GM21515 (cell line): ENCODE data around the gene ZDHHC7.
"Not testable (repeated sequence)": the region's sequence is repeated elsewhere in the genome, so short reads cannot be mapped to it uniquely, and the experiment has no call there.

ENCODE experiments used
- ATAC-seq: cut with Tn5 transposase; IDR thresholded peaks from one replicate; pipeline ENCODE4 v1.9.1; 2021; ENCODE audit not compliant: unreplicated experiment

Gene ZDHHC7

DNA sequence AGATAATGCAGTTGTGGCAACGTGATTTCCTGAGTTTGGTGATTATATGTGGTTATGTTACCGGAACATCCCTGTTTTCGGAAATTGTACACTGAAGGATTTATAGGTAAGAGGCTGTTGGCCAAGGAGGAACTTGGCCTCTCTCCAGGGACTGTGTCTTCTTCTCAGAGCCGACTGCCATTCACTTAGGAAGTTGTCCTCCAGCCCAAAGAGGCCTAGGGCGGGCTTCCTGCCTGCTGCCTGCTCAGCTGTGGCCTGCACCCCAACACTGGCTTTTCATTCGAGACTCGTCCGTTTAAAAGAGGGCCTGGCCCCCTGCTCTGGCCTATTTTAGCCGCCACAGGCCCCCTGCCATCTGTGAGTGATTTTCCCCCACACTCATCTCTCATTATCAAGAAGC is 64.3 kb downstream of the ZDHHC7 start:
- no peak for ATAC-seq

DNA sequence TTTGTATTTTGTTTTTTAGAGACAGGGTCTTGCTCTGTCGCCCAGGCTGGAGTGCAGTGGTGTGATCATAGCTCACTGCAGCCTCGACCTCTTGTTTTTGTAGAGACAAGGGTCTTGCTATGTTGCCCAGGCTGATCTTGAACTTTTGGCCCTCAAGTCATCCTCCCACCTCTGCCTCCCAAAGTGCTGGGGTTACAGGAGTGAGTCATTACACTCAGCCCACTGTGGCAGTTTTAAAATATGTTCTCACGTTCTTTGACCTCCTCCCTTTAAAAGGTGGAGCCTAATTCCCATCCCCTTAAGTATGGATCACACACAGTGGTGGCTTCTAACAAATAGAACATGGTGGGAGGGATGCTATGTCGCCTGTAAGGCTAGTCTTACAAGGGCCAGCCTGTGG is 67.7 kb downstream of the ZDHHC7 start:
- ATAC-seq = no peak

DNA sequence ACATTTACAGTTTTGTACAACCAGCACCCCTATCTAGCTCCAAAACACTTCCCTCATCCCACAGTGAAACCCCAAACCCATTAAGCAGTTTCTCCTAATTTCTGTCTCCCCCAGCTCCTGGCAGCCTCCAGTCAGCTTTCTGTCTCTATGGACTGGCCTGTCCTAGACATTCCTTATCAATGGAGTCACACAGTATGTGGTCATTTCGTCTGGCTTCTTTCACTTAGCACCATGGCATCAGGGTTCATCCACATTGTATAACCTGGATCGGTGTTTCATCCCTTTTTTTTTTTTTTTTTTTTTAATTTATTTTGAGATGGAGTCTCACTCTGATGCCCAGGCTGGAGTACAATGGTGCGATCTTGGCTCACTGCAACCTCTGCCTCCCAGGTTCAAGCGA is 68.5 kb downstream of the ZDHHC7 start:
- ATAC-seq = no peak

DNA sequence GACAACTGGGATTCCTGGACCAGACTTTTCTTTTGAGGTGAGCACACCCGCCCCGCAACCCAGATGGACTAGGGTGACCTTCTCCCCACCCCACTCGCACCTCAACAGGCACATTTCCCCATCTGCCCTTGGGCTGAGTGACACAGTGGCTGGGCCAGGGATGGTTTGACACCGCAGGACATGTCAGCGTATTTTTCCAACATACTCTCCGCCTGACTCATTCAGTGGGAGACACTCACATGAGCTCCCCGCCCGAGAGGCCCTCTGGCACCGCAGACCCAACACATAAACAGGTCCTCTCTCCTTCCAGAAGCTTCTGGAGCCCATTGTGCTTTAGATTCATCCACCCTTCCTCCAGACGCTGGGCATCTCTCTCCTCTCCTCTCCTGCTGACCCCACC is 69.4 kb downstream of the ZDHHC7 start:
- no peak for ATAC-seq

DNA sequence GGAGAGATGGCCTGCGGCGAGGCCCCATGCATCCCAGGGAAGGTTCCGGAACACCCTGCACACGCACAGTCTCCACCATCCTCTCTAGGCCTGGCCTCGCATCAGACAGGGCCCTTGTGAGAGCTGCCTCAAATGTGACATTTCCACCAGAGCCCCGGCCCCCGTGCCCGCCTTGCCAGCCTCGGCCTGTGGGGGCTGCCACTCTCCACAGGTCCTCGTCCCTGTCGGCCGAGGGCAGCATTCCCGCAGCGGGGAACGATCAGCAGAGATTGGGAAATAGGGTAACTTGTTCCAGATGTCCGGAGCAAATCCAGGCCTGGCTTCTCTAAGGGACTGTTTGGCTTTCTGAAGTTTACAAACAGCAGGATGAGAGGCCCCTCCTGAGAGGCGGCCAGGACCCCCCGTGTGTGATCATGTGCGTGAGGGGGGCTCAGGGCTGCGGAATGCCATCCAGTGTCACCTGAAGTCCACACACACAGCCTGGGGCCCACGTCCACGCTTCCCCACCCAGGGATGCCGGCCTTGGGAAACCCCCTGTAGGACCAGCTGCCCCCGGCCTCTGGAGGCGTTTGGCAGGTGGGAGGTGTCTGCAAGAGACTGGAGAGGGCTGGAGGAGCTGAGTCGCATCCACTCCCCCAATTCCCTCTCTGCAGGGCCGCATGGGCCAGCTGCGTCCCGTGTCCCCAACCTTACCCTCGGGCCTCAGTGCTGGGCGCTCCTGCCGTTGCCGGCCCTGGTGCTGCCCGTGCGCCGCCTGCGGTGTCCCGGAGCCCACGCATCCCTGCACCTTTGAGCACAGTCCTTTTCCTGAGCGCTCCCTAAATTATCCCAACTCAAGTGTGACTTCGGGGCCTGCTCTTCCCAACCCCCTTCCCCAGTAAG is 70.4 kb downstream of the ZDHHC7 start:
- ATAC-seq = no peak

DNA sequence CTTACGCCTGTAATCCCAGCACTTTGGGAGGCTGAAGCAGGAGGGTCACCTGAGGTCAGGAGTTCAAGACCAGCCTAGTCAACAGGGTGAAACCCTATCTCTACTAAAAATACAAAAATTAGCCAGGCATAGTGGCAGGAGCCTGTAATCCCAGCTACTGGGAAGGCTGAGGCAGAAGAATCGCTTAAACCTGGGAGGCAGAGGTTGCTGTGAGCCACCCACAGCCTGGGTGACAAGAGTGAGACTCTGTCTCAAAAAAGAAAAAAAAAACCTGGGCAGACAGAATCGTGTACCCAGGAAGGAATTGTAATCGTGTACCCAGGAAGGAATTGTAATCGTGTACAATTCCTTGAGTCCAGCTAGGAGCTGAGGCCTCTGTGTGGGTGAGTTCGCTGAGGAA is 72.7 kb downstream of the ZDHHC7 start:
- ATAC-seq = not testable (repeated sequence)

DNA sequence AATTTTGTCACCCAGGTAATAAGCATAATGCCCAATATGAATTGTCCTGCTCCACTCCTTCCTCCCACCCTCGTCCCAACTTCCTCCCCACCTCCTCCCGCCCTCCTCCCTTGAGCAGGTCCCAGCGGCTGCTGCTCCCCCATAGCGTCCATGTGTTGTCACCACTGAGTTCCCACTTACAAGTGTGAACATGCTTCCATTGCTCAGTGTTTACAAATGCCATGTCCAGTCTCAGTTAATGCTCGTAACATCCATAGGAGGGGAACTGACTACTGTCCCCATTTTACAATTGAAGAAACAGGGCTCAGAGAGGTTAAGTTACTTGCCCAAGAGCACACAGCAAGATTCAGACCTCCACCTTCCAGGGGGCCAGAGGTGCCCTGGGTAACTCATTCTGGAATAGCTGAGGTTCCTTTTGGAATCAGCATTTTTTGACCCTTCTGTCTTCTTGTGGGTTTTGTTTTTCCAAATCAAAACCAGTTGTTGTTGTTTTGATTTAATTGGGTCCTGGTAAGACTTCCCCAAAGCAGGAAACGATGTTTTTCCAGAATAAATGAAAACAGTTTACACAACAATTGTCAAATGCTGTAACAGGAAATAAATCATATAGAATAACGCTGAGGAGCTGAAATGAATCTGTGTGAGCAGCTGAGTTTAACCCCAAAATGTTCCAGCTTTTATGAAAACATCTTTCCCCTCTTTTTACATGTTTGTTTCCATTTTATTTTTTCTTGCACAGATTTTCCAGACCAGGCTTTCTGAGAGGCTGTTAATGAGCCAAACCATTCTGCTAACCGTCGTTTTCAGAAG is 73.9 kb downstream of the ZDHHC7 start:
- ATAC-seq = no peak

DNA sequence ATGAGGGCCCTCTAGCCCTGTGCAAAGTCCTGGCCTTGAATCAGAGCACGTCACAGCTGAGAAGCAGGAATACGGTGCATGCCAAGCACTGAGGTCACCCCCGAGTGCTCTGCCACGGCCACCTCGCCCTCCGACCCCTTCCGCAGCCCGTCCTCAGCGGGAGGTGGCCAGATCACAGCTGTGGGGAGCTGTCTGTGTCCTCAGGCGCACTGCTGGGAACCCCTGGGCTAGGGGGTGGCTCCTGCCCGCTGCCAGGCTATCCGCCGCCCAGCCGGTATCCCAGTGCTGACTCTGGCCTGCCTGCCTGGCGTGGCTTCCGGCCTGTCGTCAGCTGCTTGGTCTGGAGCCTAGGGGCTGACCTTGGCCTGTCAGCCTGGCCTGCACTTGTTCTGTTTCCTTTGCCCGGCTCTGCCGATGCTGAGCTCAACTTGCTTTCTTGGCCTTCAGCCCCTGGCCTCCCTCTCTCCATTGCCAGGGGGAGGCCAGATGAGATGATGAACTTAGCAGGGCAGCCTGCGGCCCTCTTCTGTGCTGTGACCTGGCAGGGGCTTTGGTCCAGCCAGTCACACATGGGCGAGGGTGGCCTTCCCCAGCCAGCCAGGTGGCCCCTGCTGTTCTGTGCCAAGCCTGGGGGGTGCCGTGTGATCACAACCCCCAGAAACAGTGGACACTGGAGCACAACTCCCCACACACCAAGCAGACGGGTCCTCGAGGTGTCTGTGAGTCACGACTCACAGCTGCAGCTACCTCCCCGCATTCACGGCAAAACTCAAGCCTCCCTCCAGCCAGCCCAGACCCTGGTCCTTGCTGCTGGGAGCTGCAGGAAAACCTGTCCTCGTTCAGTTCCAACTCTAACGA is 77.3 kb downstream of the ZDHHC7 start:
- ATAC-seq = no peak

DNA sequence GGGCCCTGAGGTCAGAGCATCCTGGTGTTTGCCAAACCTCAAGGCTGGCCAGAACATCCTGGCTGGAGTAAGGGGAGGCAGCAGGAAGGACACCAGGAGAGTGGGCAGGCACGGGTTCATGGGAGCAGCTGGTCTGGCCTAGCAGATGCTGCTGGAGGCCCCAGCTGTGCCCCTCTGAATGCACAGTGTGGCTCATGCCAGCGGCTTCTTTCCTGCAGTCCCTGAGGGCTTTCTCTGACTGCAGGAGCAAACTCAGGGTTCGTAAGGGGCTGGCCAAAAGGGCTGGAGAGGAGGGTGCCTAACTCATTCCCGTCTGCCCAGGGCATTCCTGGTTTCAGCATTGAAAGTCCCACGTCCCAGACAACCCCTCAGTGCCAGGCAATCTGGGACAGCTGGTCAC is 78.7 kb downstream of the ZDHHC7 start:
- no peak for ATAC-seq

DNA sequence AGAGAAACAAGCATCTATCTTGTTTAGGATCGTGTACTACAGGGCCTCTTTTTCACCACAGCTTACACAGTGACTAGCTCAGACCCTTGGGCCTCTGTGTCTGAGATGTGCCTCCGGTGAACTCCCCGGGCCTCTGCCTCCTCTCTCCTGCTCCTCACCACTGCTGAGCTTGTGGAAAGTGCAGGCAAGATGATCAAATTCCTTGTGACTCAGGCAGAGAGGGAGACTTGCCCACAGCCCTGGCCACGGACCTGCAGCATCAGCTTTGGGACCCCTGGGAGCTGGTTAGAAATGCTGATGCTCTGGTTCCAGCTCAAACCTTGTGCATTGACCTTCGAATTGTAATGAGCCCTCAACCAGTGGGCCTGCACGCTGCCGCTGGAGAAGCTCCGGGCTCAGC is 79.8 kb downstream of the ZDHHC7 start:
- no peak for ATAC-seq

DNA sequence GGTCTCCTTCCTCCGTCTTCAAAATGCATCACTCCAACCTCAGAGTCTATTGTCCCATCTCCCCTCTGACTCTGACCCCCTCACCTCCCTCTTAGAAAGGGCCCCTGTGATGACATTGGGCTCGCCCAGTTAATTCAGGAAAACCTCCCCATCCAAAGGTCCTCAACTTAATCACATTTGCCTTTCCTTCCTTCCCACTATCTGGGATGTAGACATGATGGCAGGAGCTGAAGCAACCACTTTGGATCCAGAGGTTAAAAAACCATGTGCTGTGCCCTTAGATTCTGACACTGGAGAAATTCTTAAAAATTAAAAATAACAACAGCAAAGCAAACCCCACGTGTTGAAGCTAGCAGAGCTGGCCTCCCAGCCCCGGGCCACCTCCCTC is 80.2 kb downstream of the ZDHHC7 start:
- ATAC-seq = no peak

DNA sequence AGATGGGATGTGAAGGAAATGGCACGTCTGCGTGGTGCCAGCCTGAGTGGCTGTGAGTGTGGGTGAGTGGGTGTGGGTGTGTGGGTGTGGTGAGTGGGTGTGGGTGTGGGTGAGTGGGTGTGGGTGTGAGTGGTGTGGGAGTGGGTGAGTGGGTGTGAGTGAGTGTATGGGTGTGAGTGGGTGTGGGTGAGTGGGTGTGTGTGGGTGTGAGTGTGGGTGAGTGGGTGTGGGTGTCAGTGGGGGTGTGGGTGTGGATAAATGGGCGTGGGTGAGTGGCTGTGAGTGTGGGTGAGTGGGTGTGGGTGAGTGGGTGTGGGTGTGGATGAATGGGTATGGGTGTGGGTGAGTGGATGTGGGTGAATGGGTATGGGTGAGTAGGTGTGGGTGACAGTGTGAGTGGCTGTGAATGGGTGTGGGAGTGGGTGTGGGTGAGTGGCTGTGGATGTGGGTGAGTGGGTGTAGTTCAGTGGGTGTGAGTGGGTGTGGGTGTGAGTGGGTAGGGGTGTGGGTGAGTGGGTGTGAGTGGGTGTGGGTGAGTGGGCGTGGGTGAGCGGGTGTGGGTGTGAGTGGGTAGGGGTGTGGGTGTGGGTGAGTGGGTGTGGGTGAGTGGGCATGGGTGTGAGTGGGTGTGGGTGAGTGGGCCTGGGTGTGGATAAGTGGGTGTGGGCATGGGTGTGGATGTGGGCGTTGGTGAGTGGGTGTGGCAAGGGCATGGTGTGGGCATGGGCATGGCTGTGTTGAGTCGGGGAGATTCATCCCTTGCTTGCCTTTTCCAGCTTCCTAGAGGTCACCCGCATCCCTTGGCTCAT is 80.8 kb downstream of the ZDHHC7 start:
- no peak for ATAC-seq

DNA sequence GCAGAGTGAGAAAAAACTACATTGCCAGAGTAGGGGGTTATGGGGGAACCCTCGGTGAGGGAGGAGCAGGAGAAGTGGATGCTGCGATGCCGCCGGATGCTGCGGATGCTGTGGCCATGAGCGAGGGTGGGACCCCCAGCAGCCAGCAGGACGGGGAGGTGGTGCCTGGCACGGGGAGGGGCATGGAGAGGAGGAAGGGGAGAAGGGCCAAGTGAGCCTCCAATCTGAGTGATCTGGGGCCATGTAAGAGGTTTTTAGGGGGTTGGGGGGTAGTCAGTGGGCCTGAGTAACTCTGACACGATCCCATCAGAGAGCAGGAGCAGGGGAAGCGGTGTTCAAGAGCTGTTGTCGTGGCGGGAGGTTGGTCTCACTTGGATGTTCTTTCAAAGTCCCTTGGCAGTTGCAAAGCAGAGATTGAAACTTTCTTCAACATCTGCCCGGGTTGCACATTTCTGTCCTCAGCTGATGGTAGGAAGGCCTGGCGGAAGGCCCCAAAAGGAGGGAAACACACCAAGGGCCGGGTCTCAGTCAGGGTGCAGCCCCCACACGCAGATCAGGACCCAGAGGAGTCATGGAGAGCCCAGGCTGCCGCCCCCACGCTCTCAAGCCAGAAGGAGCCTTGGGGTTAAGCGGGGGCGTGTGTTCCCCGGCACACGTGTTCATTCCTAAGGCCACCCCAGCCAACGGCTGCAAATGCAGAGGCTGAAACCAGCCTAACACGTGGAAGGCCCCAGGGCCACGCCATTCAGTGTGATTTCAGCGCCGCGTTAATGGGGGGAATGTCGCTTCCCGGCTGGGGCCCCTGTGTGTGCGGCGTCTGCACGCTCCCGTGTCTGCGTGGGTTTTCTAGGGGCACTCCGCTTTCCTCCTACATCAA is 81.7 kb downstream of the ZDHHC7 start:
- no peak for ATAC-seq

DNA sequence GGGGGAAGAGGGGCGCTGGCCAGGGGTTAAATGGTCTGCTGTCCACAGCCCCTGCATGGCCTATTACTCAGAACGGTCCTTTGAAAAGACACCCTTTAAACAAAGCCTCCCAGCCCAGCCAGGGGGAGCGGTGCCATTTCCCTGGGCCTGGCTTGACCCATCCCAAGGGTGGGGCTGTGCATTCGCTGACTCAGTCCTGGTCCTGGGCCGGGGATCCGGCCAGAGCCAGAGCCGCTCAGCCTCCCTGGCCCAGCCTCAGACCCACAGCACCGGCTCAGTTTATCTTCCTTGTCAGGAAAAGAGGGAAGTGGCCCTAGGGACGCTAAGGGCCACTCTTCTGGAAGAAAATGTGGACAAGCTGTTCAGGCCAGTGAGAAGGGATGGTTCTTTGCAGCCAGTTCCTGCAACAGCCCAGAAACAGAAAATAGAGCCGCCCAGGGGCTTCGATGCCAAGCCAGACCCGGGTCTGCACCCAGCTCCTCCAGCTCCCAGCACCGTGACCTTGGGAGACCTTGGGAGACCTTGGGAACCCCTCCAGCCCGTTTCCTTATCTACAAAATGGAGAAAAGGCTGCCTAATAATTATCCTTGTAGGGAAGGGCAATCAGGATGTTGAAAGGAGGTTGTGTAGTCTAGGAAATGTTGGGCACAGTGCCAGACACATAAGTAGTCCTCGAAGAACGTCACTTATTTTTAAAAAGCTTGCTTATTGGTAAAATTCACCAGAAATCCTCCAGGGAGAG is 82.5 kb downstream of the ZDHHC7 start:
- ATAC-seq = no peak

DNA sequence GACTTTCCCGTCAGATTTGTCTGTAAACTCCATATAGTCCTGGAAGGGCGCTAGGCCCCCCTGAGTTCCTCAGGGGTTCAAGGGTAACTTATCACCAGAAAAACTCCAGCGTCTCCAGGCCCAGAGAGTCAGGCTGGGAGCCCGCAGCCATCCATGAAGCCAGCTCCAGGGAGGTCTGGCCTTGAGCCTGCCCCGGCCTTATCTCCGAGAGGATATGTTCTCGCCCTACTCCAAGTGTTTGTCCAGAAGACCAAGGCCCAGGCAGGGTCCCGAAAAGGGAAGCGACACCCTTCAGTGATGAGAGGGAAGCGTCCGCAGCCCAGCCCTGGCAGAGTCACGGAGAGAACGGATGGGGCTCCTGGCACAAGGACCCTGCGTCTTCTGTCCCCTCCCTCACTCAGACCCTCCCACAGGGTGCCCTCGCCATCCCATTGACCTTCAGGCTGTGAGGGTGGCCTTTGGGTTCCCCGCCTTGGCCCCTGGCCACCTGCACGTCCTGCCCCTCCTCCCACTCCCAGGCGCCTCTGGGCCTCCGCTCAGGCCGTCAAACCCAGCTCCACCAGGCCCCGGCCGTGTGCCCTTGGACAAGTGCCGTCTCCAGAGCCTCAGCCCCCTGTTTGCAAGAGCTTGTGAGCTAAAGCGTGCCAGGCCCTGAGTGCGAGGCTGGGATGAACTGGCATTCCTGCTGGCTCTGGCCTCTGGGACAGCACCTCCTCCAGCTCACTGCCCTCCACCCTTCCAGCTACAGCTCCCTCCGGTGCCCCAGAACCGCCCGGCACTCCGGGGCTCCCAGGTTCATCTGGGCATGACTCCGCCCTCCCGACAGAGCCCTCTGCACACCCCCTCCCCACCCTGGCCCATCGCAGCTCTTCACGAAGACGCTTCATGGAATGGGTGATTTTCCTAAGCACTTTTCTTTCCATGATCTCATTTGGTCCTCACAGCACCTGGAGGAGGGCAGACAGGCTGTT is 83.4 kb downstream of the ZDHHC7 start:
- no peak for ATAC-seq

DNA sequence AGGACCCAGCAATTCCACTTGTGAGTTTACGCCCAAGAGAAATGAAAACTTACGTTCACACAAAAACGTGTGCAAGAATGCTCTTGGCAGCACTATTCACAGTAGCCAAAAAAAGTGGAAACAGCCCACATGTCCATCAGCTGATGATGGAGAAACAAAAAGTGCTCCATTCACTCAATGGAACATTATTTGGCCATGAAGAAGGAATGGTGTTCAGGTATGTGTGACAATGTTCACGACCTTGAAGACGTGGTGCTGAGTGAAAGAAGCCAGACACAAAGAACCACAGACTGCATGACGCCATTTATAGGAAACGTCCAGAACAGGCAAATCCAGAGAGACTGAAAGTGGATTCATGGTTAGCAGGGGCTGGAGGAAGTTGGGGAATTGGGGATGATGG is 84.9 kb downstream of the ZDHHC7 start:
- no peak for ATAC-seq

DNA sequence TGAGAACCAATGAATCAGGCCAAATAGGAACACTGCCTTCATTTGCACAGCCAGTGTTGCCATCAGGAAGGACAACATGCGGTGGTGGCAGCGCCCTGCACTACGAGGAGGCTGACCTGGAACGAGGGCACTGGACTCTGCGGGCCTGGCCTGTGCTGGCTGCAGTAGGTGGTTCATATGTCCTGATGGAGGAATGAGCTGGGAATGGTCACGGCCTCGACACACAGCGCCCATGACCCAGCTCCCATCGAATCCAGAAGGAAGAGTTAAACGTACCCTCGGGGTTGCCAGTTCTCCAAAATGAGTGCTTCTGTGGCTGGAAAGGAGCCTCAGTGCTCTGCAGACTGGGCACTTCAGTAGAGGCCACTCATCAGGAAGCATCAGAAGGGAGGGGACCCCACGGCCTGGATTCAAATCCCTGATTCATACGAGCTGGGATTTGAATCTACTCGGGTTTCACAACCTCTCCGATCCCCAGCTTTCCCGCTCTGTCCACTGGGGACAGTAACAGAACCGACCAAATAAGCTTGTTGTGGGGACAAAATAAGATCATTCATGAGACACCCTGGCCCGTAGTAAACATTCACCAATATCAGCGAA is 85.5 kb downstream of the ZDHHC7 start:
- ATAC-seq = no peak
